Measurements from ENCODE around the gene NDST1. TPM values are rescaled to one million over a fixed set of nuclear protein-coding genes. Genes with fewer than 3 reads are reported as not detected.

NDST1 gene
- total RNA-seq, 4 donors from 2014 or later = 45.4 to 86.5 (median 81.2) TPM

DNA sequence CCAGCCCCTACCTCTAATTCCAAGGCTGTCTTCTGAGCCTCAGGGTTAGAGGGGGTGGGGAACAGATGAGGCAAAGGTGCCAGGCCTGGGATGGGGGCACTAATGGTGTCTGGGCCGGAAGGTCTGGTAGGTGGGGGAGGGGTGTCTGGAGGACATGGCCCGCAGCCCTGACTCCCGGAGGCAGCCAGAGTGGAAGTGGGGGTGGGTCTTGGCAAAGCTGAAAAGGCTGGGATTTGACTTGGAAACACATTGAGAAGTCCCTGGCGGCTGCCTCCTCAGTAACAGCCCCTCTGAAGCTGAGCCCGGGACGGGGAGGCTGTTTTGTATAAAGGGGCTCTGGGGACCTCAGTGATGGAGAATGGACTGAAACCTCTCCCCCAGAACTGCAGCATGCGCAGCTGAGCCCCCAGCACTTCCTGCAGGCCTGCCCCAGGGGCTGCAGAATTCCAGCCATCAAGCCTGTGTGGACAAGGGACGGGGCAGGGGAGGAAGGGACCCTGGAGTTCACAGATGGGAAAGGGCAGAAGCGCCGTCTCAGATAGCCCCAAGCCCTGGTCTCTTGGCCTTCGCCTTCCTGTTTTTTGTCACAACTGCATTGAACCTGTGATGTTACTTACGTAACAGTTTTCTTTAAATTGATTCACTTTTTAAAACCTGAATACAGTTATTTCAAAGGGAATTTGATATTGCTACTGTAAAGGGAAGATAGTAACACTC is 83.2 kb downstream of the NDST1 start:
- DNase-seq (ENCODE audit: low spot score) (no peak), ATAC-seq (ENCODE audit: low FRiP score) (no peak)
- TF ChIP-seq, protein P1, sequence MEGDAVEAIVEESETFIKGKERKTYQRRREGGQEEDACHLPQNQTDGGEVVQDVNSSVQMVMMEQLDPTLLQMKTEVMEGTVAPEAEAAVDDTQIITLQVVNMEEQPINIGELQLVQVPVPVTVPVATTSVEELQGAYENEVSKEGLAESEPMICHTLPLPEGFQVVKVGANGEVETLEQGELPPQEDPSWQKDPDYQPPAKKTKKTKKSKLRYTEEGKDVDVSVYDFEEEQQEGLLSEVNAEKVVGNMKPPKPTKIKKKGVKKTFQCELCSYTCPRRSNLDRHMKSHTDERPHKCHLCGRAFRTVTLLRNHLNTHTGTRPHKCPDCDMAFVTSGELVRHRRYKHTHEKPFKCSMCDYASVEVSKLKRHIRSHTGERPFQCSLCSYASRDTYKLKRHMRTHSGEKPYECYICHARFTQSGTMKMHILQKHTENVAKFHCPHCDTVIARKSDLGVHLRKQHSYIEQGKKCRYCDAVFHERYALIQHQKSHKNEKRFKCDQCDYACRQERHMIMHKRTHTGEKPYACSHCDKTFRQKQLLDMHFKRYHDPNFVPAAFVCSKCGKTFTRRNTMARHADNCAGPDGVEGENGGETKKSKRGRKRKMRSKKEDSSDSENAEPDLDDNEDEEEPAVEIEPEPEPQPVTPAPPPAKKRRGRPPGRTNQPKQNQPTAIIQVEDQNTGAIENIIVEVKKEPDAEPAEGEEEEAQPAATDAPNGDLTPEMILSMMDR (IDR thresholded peaks at IDR 0.05) = no peak

DNA sequence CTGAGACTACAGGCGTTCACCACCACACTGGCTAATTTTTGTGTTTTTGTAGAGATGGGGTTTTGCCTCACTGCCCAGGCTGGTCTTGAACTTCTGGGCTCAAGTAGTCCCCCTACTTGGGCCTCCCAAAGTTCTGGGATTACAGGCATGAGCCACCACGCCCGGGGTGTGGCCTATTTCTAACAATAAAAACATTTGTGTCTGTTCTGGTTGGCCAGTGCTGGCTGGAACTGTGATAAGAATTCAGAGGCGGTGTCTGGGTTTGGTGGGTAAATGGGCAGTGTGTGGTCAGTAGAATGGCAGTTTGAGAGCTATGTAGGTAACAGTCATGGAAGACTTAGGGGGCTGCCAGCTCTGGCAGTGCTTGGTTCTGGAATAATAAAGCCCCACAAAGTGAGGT is 85.7 kb downstream of the NDST1 start:
- DNase-seq (ENCODE audit: low spot score) (no peak), ATAC-seq (ENCODE audit: low FRiP score) (no peak)
- TF ChIP-seq, protein P1 (IDR thresholded peaks at IDR 0.05) = no peak

DNA sequence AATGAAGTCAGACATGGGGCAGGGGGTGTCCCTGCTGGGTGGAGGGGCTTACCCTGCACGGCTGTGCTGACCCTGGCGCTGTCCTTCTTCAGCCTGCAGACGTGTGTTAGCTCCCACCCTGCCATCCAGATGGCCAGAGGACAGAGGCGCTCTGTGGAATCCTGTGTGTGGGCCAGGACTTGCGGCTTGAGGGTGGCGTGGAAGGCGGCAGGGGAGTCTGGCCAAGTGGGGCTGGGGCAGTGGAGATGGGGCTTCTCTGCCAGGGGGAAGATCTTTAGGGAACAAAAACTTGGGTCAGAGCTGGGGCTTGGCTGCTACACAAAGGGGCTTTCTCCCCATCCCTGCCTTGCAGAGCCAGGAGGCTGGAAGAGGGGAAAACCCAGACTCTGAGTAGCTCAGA is 86.1 kb downstream of the NDST1 start:
- ATAC-seq (ENCODE audit: low FRiP score) (no peak), DNase-seq (ENCODE audit: low spot score) (no peak)
- TF ChIP-seq, protein P1 (IDR thresholded peaks at IDR 0.05) = no peak

DNA sequence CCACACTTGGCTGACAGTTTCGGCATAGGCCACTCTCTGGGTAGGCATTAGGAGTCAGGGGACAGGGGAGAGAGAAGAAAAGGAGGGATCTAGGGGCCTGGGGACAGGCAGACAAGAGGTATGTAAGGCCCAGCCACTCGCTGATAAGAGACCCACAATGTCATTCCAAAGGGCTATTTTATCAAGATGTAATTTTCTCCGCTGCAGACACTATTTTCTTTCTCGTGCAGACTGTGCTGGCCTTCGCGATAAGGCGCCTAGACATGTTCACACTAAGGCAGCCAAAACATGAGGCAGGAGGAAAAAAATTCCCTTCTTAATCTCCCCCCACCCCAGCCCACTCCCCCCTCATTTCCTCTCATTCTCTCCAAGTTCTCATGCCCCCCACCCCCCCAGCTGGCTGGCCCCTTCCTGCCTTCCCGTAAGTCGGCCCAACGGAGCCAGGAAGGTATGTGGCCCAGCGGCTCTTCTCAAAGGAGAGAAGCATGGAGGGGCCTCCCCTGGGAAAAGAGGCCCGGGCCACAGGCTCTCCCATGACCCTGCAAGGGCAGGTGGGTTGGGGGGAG is 87.6 kb downstream of the NDST1 start:
- TF ChIP-seq, protein P1 (IDR thresholded peaks at IDR 0.05) = no peak
- ATAC-seq (ENCODE audit: low FRiP score) (no peak), DNase-seq (ENCODE audit: low spot score) (no peak)

DNA sequence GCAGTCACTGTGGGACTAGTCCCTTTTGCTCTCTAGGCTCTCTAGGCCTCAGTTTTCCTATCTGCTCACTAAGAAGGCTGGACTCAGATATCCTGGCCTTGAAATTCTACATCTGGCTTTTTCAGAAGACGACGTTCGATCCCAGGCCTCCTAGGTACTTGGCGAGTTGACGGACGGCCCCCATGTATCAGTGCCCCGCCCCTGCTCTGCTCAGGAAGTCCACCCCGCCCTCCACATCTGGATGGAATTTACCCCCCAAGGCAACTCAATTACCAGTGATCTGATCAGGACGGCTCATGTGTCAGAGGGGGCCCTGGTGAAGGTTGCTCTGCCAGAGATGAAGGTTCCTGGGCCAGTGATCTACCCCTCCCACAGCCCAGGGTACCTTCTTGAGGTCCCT is 88.4 kb downstream of the NDST1 start:
- DNase-seq (ENCODE audit: low spot score) (no peak), ATAC-seq (ENCODE audit: low FRiP score) (no peak)
- TF ChIP-seq, protein P1 (IDR thresholded peaks at IDR 0.05) = no peak

DNA sequence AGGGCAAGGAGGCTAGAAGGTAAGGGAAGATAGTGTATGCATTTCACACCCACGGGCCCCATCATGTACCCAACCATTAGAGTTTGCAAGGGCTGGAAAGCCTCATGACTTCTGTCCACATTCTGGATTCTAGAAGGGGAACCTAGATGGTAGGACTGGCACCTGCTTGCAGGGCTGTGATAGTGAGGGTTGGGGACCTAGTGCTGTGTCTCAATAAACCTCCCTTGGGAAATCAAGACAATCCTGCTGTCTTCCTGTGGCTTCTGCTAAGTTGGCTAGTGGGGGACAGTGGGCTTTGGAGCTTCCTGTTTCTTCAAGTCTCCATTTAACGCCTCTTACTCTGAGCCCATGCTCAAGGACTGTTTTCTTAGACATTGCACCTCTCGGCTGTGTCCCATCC is 88.9 kb downstream of the NDST1 start:
- no peak for DNase-seq (ENCODE audit: low spot score)
- no peak for ATAC-seq (ENCODE audit: low FRiP score)
- TF ChIP-seq, protein P1 (IDR thresholded peaks at IDR 0.05) = no peak

DNA sequence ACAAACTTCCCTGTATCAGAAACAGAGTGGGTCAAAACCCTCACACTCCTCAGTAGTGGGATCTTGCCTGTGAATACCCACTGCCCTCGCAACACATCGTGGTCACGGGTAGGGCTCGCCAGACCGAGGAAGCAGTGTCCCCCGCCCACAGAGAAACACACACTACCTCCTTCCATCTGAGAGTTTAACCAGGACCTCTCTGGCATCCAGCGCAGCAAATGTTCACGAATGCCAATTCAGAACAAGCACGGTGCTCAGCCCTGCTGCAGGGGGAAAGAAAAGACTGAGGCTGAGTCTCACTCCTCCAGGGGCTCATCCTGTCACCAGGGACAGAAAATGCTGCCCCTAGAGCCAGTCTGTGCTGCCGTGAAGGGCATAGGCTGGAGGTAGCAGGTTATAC is 90.1 kb downstream of the NDST1 start:
- TF ChIP-seq, protein P1 (IDR thresholded peaks at IDR 0.05) = no peak
- no peak for ATAC-seq (ENCODE audit: low FRiP score)
- no peak for DNase-seq (ENCODE audit: low spot score)

All from omental fat pad (tissue), 4 donors.